GM20000 (cell line): ENCODE data around the gene LCN1.

Experiments used
- DNase-seq: peaks from one replicate; pipeline ENCODE4 v3.0.0; 2012; ENCODE audit warnings: low spot score
- TF ChIP-seq, protein P1 (sequence below): IDR thresholded peaks from 2 replicates; pipeline ENCODE4 v1.5.1; 2012; ENCODE audit warnings: mild to moderate bottlenecking, control low read depth; ENCODE audit errors: extremely low read depth, missing control alignments

Gene LCN1

GRCh38 chr9:135503371-135504261 lies 17.6 kb upstream of the LCN1 start:
- TF ChIP-seq, protein P1, sequence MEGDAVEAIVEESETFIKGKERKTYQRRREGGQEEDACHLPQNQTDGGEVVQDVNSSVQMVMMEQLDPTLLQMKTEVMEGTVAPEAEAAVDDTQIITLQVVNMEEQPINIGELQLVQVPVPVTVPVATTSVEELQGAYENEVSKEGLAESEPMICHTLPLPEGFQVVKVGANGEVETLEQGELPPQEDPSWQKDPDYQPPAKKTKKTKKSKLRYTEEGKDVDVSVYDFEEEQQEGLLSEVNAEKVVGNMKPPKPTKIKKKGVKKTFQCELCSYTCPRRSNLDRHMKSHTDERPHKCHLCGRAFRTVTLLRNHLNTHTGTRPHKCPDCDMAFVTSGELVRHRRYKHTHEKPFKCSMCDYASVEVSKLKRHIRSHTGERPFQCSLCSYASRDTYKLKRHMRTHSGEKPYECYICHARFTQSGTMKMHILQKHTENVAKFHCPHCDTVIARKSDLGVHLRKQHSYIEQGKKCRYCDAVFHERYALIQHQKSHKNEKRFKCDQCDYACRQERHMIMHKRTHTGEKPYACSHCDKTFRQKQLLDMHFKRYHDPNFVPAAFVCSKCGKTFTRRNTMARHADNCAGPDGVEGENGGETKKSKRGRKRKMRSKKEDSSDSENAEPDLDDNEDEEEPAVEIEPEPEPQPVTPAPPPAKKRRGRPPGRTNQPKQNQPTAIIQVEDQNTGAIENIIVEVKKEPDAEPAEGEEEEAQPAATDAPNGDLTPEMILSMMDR = no peak
- DNase-seq = no peak

- DNase-seq = peak; percentile 79
- TF ChIP-seq, protein P1 = peak; percentile 84
Observed at GRCh38 chr9:135504262-135505243, 16.7 kb upstream of the LCN1 start.

GRCh38 chr9:135505406-135506187 lies 15.6 kb upstream of the LCN1 start:
- TF ChIP-seq, protein P1 = no peak
- no peak for DNase-seq

DNA sequence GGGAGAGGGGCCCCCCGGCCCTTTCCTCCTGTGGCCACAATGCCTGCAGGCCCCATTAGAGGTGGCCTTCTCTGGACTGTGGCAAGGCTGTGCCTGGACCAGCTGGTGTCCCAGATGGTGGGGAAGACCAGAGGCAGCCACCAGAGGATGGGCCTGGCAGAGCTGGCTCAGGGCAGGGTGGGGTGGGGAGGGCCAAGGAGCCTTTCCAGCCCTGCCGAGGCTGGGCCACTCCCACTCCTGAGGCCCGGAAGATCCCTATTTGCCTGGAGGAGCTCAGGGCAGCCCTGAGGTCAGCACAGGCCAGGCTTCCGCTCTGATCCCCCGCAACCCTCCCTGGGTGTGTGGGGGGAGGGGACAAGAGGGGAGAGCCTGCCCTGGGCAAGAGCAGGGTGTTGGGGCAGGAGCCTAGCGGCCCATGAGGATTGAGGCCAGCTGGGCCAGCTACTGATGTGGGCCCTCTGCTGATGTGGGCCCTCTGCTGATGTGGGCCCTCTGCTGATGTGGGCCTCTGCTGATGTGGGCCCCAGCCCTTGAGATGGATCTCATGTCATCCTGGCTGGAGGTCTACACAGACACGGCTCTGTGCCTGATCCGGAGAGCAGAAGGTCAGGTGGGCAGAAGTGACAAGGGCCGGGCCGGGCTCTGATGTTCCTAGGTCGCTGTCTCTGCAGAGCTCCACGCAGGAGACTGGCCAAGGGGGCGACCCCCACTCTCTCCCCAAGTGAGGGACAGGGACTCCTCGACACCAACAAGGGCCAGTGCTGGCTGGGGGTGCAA lies 14.7 kb upstream of the LCN1 start:
- no peak for DNase-seq

DNA sequence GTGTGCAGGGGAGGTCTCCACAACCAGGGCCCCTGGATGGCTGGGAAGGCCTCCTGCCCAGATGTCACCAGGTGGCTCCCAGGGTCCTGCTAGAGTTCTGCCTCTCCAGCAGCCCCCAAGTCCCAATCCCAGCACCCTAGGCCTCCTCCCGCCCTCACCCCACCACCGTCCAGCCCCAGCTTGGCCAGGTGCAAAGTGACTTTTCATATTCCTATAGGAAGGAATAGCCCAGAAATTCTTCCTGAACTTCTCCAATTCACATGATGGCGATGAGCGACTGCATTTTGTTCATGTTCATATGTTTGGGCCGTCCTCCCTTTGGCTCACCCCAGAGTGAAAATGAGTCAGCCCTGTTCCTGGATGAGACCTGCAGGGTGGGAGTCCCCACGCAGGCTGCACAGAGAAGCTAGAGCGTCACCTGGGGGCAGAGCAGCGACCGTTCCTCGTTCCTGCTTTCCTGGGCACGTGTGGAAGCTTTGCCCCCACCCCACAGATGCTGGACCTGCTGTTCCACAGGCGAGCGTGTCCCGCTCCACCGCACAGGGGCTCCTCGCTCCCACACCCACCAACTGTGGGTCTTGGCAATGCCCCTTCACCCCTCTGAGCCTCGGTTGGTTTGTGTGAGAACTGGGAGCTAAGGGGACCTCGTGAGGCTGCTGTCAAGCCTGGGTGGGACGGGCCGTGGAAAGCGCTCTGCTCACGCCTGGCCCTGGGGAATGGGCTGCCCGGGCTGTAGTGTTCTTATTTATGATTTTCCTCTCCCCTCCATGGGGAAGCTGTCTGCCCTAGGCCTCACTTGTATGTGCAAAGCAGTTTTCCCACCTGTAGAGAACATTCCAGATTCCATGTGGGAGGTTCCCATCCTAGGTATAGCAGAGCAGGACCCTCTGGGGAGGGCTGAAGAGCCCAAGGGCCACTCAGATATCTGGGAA lies 13.9 kb upstream of the LCN1 start:
- TF ChIP-seq, protein P1 = no peak
- DNase-seq = no peak

More for the DNA sequence above, 14.7 kb upstream of the LCN1 start:
- TF ChIP-seq, protein P1 = no peak
